ENCODE measurements around the gene YTHDC1.

- TF ChIP-seq CTCF (conservative IDR thresholded peaks at IDR 0.05; ENCODE audit: low read depth in 2 of 2): no peak
- TF ChIP-seq REST (IDR thresholded peaks at IDR 0.05; ENCODE audit: unreplicated experiment): no peak
- no peak for TF ChIP-seq EZH2 (IDR thresholded peaks at IDR 0.05; ENCODE audit: low read depth, unreplicated experiment)
- TF ChIP-seq POLR2AphosphoS5 (IDR thresholded peaks at IDR 0.05; ENCODE audit: low read depth): no peak
- no peak for TF ChIP-seq CREB1 (CRISPR knock-in tag; IDR thresholded peaks at IDR 0.05; ENCODE audit: low read depth)
- no peak for TF ChIP-seq EZH2phosphoT487 (IDR thresholded peaks at IDR 0.05; ENCODE audit: unreplicated experiment)
- no peak for TF ChIP-seq STAT1 (IDR thresholded peaks at IDR 0.05; ENCODE audit: unreplicated experiment)
- no peak for TF ChIP-seq JUNB (IDR thresholded peaks at IDR 0.05; ENCODE audit: unreplicated experiment)
- no peak for TF ChIP-seq NANOG (IDR thresholded peaks at IDR 0.05; ENCODE audit: borderline replicate concordance)
- no peak for TF ChIP-seq ZNF462 (CRISPR knock-in tag; IDR thresholded peaks at IDR 0.05)
These were observed 9.1 kb upstream of the YTHDC1 start for GRCh38 chr4:68358988-68359387.
